ENCODE results near the gene GLTP. TPM values are rescaled to one million over a fixed set of nuclear protein-coding genes. Genes with fewer than 3 reads are reported as not detected.
A peak's percentile ranks its signal among the peaks of the same experiment; 100 is the strongest.

The GLTP gene
- total RNA-seq, 1 donor from 2014 or later: 27.1 TPM

DNA sequence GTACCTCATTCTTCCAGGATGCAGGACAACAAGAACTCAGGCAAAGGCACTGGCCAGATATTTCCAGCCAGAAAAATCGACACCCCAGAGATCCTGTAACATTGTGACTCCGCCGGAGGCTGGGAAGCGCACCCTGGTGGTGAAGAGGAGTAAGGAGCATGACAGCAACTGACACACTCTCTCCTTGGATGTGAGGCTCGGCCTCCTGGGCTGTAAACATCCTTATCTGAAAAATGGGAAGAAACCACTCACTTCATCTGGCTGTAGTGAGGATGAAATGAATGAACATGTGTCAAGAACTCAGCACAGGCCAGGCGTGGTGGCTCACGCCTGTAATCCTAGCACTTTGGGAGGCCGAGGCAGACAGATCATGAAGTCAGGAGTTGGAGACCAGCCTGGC is 47.3 kb upstream of the GLTP start:
- Mint-ChIP-seq H3K4me1 (ENCODE audit: low read depth, unreplicated experiment) (no peaks in the 10 kb centered on the region), H3K4me3 (ENCODE audit: unreplicated experiment) (no peak overlapping the region), H3K27me3 (ENCODE audit: low read depth, unreplicated experiment) (no peaks in the 10 kb centered on the region), H3K27ac (ENCODE audit: unreplicated experiment) (peak overlapping the region; percentile 55), H3K9me3 (ENCODE audit: unreplicated experiment) (no peaks in the 10 kb centered on the region), H3K36me3 (ENCODE audit: low read depth, unreplicated experiment) (peaks cover 21% of the 10 kb centered on the region)
- Histone ChIP-seq H3K4me3 (ENCODE audit: insufficient read depth, low read depth, low read length) (no peak overlapping the region), H3K36me3 (ENCODE audit: insufficient read depth, low read length) (peaks cover 20% of the 10 kb centered on the region), H3K4me1 (ENCODE audit: insufficient read depth, low read length) (no peaks in the 10 kb centered on the region), H3K9ac (ENCODE audit: low read length) (no peak overlapping the region), H4K20me1 (ENCODE audit: insufficient read depth, low read length) (no peaks in the 10 kb centered on the region), H3K4me2 (ENCODE audit: low read length) (no peak overlapping the region), H3K27ac (ENCODE audit: low read depth, low read length) (no peak overlapping the region), H2AFZ (ENCODE audit: low read depth, low read length) (no peak overlapping the region), H3K27me3 (ENCODE audit: insufficient read depth, low read length) (no peaks in the 10 kb centered on the region), H3K79me2 (ENCODE audit: insufficient read depth, low read length) (no peaks in the 10 kb centered on the region), H3K9me3 (ENCODE audit: insufficient read depth, low read depth, low read length) (no peaks in the 10 kb centered on the region)
- no peak for TF ChIP-seq EZH2 (IDR thresholded peaks at IDR 0.05; ENCODE audit: insufficient read depth, low read length)
- TF ChIP-seq, protein P1, sequence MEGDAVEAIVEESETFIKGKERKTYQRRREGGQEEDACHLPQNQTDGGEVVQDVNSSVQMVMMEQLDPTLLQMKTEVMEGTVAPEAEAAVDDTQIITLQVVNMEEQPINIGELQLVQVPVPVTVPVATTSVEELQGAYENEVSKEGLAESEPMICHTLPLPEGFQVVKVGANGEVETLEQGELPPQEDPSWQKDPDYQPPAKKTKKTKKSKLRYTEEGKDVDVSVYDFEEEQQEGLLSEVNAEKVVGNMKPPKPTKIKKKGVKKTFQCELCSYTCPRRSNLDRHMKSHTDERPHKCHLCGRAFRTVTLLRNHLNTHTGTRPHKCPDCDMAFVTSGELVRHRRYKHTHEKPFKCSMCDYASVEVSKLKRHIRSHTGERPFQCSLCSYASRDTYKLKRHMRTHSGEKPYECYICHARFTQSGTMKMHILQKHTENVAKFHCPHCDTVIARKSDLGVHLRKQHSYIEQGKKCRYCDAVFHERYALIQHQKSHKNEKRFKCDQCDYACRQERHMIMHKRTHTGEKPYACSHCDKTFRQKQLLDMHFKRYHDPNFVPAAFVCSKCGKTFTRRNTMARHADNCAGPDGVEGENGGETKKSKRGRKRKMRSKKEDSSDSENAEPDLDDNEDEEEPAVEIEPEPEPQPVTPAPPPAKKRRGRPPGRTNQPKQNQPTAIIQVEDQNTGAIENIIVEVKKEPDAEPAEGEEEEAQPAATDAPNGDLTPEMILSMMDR (IDR thresholded peaks at IDR 0.05; ENCODE audit: insufficient read depth, low read depth, low read length): peak; percentile 68
- DNase-seq (ENCODE audit: low read depth) (no peak), FAIRE-seq (no peak)

DNA sequence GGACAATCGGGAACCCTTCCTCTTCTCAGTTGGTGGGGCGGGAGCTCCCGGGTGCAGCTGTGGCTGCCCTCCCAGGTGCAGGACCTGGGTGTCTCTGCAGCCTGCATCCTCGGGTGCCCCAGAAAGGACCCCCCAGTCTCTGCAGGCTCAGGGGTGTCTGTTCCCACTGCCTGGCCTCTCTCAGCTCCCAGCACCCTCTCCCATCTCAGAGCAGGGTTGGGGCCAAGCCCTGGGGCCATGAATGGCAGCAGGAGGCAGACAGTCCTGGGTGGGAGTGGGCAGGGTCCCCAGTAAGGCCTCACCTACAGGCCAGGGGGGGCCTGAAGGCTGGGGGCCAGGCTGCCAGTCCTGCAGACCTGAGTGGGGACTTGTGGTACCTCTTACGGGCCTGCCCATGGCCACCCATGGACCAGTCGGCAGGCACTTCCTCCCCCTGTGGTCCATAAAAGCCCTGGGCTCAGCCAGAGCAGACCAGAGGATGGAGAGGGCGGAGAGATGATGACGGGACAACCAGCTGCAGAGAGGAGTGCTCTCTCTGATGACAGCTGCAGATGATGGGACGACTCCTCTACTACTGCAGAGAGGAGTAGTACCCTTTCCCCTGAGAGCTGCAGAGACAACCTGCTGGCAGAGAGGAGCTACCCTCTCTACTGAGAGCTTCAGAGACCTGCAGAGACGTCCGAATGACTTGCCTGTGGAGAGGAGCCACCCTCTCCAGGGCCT is 46.3 kb upstream of the GLTP start:
- no peaks in the 10 kb centered on the region for H3K4me1 Mint-ChIP-seq (ENCODE audit: low read depth, unreplicated experiment)
- H3K79me2 ChIP-seq (ENCODE audit: insufficient read depth, low read length): no peaks in the 10 kb centered on the region
- no peak overlapping the region for H3K4me2 ChIP-seq (ENCODE audit: low read length)
- no peak overlapping the region for H3K27ac Mint-ChIP-seq (ENCODE audit: unreplicated experiment)
- H3K36me3 ChIP-seq (ENCODE audit: insufficient read depth, low read length): peaks cover 11% of the 10 kb centered on the region
- no peak for TF ChIP-seq EZH2 (IDR thresholded peaks at IDR 0.05; ENCODE audit: insufficient read depth, low read length)
- TF ChIP-seq, protein P1 (IDR thresholded peaks at IDR 0.05; ENCODE audit: insufficient read depth, low read depth, low read length): no peak
- DNase-seq (ENCODE audit: low read depth) (no peak), FAIRE-seq (no peak)
- H3K9ac ChIP-seq (ENCODE audit: low read length): no peak overlapping the region
- H3K9me3 Mint-ChIP-seq (ENCODE audit: unreplicated experiment): no peaks in the 10 kb centered on the region
- no peaks in the 10 kb centered on the region for H3K4me1 ChIP-seq (ENCODE audit: insufficient read depth, low read length)
- no peak overlapping the region for H3K27ac ChIP-seq (ENCODE audit: low read depth, low read length)
- no peak overlapping the region for H3K4me3 ChIP-seq (ENCODE audit: insufficient read depth, low read depth, low read length)
- no peak overlapping the region for H2AFZ ChIP-seq (ENCODE audit: low read depth, low read length)
- peaks cover 17% of the 10 kb centered on the region for H3K36me3 Mint-ChIP-seq (ENCODE audit: low read depth, unreplicated experiment)
- no peak overlapping the region for H3K4me3 Mint-ChIP-seq (ENCODE audit: unreplicated experiment)
- H4K20me1 ChIP-seq (ENCODE audit: insufficient read depth, low read length): no peaks in the 10 kb centered on the region
- H3K27me3 ChIP-seq (ENCODE audit: insufficient read depth, low read length): no peaks in the 10 kb centered on the region
- H3K9me3 ChIP-seq (ENCODE audit: insufficient read depth, low read depth, low read length): no peaks in the 10 kb centered on the region
- no peaks in the 10 kb centered on the region for H3K27me3 Mint-ChIP-seq (ENCODE audit: low read depth, unreplicated experiment)

DNA sequence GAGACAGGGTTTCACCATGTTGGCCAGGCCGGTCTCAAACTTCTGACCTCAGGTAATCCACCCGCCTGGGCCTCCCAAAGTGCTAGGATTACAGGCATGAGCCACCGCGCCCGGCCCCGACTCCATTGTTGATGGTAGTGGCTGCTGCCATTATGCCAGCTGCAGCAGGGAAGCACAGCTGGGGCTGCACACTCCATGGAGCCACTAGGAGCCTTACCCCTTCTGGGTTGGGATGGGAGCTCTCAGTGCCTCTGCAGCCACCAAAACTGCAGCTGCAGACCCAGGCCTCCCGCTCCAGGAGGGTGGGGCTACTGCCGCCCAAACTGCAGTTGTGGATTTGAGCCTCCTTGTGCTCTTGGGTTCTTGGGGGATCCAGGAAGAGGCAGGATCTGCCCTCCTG is 45.7 kb upstream of the GLTP start:
- Histone ChIP-seq H3K9me3 (ENCODE audit: insufficient read depth, low read depth, low read length) (no peaks in the 10 kb centered on the region), H3K36me3 (ENCODE audit: insufficient read depth, low read length) (peaks cover 6% of the 10 kb centered on the region), H3K4me1 (ENCODE audit: insufficient read depth, low read length) (no peaks in the 10 kb centered on the region), H3K4me2 (ENCODE audit: low read length) (no peak overlapping the region), H2AFZ (ENCODE audit: low read depth, low read length) (no peak overlapping the region), H3K4me3 (ENCODE audit: insufficient read depth, low read depth, low read length) (no peak overlapping the region), H3K9ac (ENCODE audit: low read length) (no peak overlapping the region), H4K20me1 (ENCODE audit: insufficient read depth, low read length) (no peaks in the 10 kb centered on the region), H3K27ac (ENCODE audit: low read depth, low read length) (no peak overlapping the region), H3K27me3 (ENCODE audit: insufficient read depth, low read length) (no peaks in the 10 kb centered on the region), H3K79me2 (ENCODE audit: insufficient read depth, low read length) (no peaks in the 10 kb centered on the region)
- no peak for DNase-seq (ENCODE audit: low read depth)
- H3K9me3 Mint-ChIP-seq (ENCODE audit: unreplicated experiment): no peaks in the 10 kb centered on the region
- H3K27me3 Mint-ChIP-seq (ENCODE audit: low read depth, unreplicated experiment): no peaks in the 10 kb centered on the region
- no peaks in the 10 kb centered on the region for H3K4me1 Mint-ChIP-seq (ENCODE audit: low read depth, unreplicated experiment)
- FAIRE-seq: no peak
- TF ChIP-seq, protein P1 (IDR thresholded peaks at IDR 0.05; ENCODE audit: insufficient read depth, low read depth, low read length): no peak
- TF ChIP-seq EZH2 (IDR thresholded peaks at IDR 0.05; ENCODE audit: insufficient read depth, low read length): no peak
- no peak overlapping the region for H3K27ac Mint-ChIP-seq (ENCODE audit: unreplicated experiment)
- no peak overlapping the region for H3K4me3 Mint-ChIP-seq (ENCODE audit: unreplicated experiment)
- peaks cover 18% of the 10 kb centered on the region for H3K36me3 Mint-ChIP-seq (ENCODE audit: low read depth, unreplicated experiment)
